Testis (tissue), 3 donors: ENCODE measurements around the gene SBK2. TPM values are rescaled to one million over a fixed set of nuclear protein-coding genes. Genes with fewer than 3 reads are reported as not detected.

Source experiments
- DNase-seq: peaks from one replicate; pipeline ENCODE4 v3.0.0-alpha.2; 2019
- H3K27ac ChIP-seq, 2 donors: fragments of 200-600 bp; sonication (generic); one replicate each; pipeline ENCODE4 v1.5.1; 2019
- H3K27me3 ChIP-seq: fragments of 200-600 bp; sonication (generic); one replicate; pipeline ENCODE4 v1.5.1; 2019
- H3K36me3 ChIP-seq: fragments of 200-600 bp; sonication (generic); one replicate; pipeline ENCODE4 v1.5.1; 2017; ENCODE audit warnings: low read depth; ENCODE audit errors: missing control alignments
- H3K4me1 ChIP-seq: fragments of 200-600 bp; sonication (generic); one replicate; pipeline ENCODE4 v1.5.1; 2019
- H3K4me3 ChIP-seq, 2 donors: fragments of 200-600 bp; sonication (generic); one replicate each; pipeline ENCODE4 v1.5.1; 2017 to 2019
- H3K9me3 ChIP-seq: fragments of 200-600 bp; sonication (generic); one replicate; pipeline ENCODE4 v1.5.1; 2017
- CTCF ChIP-seq, 3 experiments: fragments of 450-650 bp in 2 of 3; fragments of 200-600 bp in 1 of 3; sonication (generic) in 1 of 3; IDR thresholded peaks; one replicate each; pipeline ENCODE4 v1.5.1; 2016 to 2019; ENCODE audit warnings: antibody characterized with exemption in 3 of 3, mild to moderate bottlenecking in 2 of 3, moderate library complexity in 1 of 3
- POLR2A ChIP-seq: fragments of 450-650 bp; IDR thresholded peaks from one replicate; pipeline ENCODE4 v1.6.1; 2017; ENCODE audit warnings: antibody characterized with exemption, mild to moderate bottlenecking, moderate library complexity
- WGBS, 2 donors: methylation state at CpG; one replicate each; pipeline ENCODE4 v1.1.5; 2018; 5-methylcytosine and 5-hydroxymethylcytosine counted together
- intact Hi-C: fragments of 100-400 bp; cut with DNase I; formaldehyde crosslinking; loops from one replicate; pipeline ENCODE4 v1.15.1; 2023; ENCODE audit warnings: low total_unique reads
- polyA plus RNA-seq: library from polyadenylated mRNA; stranded (reverse); fragments of 350-450 nt; fragmentation: Illumina TruSeq; extraction: RNeasy Lipid Tissue Mini Kit (QIAGEN cat#74804); gene quantifications from one replicate; pipeline ENCODE4 v1.2.3, GENCODE V29; 2014; ENCODE audit warnings: low read depth, low replicate concordance; ENCODE audit not compliant: insufficient read depth
- total RNA-seq, 2 donors: library from RNA; depleted of rRNA; stranded (reverse); fragments of >200 nt; gene quantifications; one replicate each; pipeline ENCODE4 v1.2.3, GENCODE V29; 2016

SBK2 gene
- total and polyA plus RNA-seq, 3 donors from 2014 or later = 0.87 to 1.3 (median 0.99) TPM

GRCh38 chr19:55549500-55550320, 12.8 kb upstream of the SBK2 start:
- no peak overlapping the region for H3K27ac ChIP-seq

GRCh38 chr19:55546822-55547614, 10.1 kb upstream of the SBK2 start:
- no peaks in the 10 kb centered on the region for H3K36me3 ChIP-seq
- no peak overlapping the region for H3K4me3 ChIP-seq
- 53 to 68% methylated on average over 16 of the region's 17 CpGs for WGBS, 2 donors
- intact Hi-C loops = no loop called here
- H3K27ac ChIP-seq = peak overlapping the region; percentile 25 to 75
- H3K27me3 ChIP-seq = no peaks in the 10 kb centered on the region
- peak; percentile 25 for DNase-seq
- H3K4me1 ChIP-seq = no peaks in the 10 kb centered on the region
- TF ChIP-seq POLR2A (no peak), CTCF (IDR thresholded peaks at IDR 0.05) (no peak)
- no peaks in the 10 kb centered on the region for H3K9me3 ChIP-seq

More at GRCh38 chr19:55549500-55550320, 12.8 kb upstream of the SBK2 start:
- Histone ChIP-seq H3K4me3 (peak overlapping the region; percentile 7 to 9), H3K4me1 (no peaks in the 10 kb centered on the region), H3K9me3 (no peaks in the 10 kb centered on the region), H3K36me3 (no peaks in the 10 kb centered on the region), H3K27me3 (no peaks in the 10 kb centered on the region)
- DNase-seq = no peak
- TF ChIP-seq CTCF (IDR thresholded peaks at IDR 0.05) = no peak
- TF ChIP-seq POLR2A = no peak
- whole genome bisulfite sequencing, 2 donors = 25 to 27% methylated on average over 19 to 36 of the region's 36 CpGs
- intact Hi-C loops = no loop called here

GRCh38 chr19:55546011-55546410, 9.1 kb upstream of the SBK2 start:
- intact Hi-C loops = no loop called here
- 60 to 71% methylated on average over 11 of the region's 11 CpGs for WGBS, 2 donors
- Histone ChIP-seq H3K4me3 (no peak overlapping the region), H3K9me3 (no peaks in the 10 kb centered on the region), H3K27ac (no peak overlapping the region), H3K27me3 (no peaks in the 10 kb centered on the region), H3K4me1 (no peaks in the 10 kb centered on the region), H3K36me3 (no peaks in the 10 kb centered on the region)
- TF ChIP-seq CTCF (IDR thresholded peaks at IDR 0.05) = no peak
- TF ChIP-seq POLR2A = no peak
- no peak for DNase-seq

- H3K4me1 ChIP-seq = no peaks in the 10 kb centered on the region
- WGBS, 2 donors = 85 to 88% methylated on average over 10 of the region's 10 CpGs
Measured at GRCh38 chr19:55545443-55545842, 8.5 kb upstream of the SBK2 start, which contains the start of gene SBK3. Gene SBK3 (minus strand): TSS chr19:55545543. CDS start chr19:55545543, 0 bp downstream.

More at GRCh38 chr19:55545443-55545842, 8.5 kb upstream of the SBK2 start, which contains the start of gene SBK3:
- Histone ChIP-seq H3K4me3 (no peak within 1 kb of the TSS), H3K27me3 (no peaks in the 10 kb centered on the region), H3K9me3 (no peaks in the 10 kb centered on the region), H3K27ac (peak within 1 kb of the TSS in 1 of 2 donors; percentile 75), H3K36me3 (no peaks in the 10 kb centered on the region)
- no peak for TF ChIP-seq CTCF (IDR thresholded peaks at IDR 0.05)
- no peak for TF ChIP-seq POLR2A
- DNase-seq = no peak
- intact Hi-C loops = no loop called here
